Activated T-cell treated with anti-CD3 and anti-CD28 coated beads for 24 hours (primary cell): ENCODE results near the gene CCDC28A.

Experiments
- DNase-seq: peaks from one replicate; pipeline ENCODE4 v3.0.0-alpha.2; 2020; ENCODE audit warnings: low read depth

The CCDC28A gene

GRCh38 chr6:138795809-138796603 is 22.4 kb downstream of the CCDC28A start, which contains the start of gene ECT2L:
Gene ECT2L (plus strand): TSS chr6:138796087. CDS start chr6:138813275, 17,188 bp downstream.
- DNase-seq, result no peak

- no peak for DNase-seq
Measured at GRCh38 chr6:138796771-138797170, 23.2 kb downstream of the CCDC28A start.

DNA sequence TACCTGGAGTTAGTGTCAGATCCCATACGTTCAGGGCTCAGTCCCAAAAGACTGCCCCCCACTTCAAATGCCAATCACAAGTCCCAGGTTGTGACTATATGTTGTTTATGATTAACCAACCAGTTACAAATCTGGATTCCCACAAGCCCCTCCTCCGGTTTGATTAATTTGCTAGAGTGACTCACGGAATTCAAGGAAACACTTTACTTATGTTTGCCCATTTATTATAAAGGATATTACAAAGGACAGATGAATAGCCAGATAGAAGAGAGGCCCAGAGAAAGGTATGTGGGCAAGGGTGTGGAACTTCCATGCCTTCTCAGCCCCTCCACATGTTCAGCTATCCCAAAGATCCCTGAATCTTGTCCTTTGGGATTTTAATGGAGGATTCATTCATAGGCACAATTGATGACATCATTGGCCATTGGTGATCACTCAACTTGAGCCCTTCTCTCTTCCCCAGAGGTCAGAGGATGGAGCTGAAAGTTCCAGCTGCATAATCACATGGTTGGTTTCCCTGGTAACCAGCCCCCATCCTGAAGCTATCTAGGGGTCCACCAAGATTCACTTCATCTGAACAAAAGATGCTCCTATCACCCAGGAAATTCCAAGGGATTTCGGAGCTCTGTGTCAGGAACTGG is 24.4 kb downstream of the CCDC28A start:
- DNase-seq, result no peak

GRCh38 chr6:138800377-138801150 is 27.0 kb downstream of the CCDC28A start:
- DNase-seq, result no peak

- DNase-seq, result no peak
Measured at GRCh38 chr6:138803331-138803730, 29.8 kb downstream of the CCDC28A start.

DNA sequence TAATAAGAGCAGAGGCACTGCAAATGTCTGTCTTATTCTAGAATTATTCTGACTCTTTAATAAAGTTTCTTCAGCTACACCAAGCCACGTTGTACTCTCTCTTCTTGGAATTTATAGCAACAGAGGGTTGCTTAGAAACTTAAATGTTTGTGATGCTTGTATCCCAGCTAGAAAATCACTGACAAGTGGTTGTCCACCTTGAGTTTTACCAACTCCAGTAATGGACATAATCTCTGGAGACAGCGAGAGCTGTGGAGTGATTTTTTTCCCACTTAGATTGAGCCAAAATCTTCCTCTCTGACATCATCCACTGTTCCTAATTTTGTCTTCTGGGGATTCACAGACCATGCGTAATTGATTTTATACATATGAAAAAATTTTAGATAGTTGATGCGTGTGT is 30.3 kb downstream of the CCDC28A start:
- no peak for DNase-seq

DNA sequence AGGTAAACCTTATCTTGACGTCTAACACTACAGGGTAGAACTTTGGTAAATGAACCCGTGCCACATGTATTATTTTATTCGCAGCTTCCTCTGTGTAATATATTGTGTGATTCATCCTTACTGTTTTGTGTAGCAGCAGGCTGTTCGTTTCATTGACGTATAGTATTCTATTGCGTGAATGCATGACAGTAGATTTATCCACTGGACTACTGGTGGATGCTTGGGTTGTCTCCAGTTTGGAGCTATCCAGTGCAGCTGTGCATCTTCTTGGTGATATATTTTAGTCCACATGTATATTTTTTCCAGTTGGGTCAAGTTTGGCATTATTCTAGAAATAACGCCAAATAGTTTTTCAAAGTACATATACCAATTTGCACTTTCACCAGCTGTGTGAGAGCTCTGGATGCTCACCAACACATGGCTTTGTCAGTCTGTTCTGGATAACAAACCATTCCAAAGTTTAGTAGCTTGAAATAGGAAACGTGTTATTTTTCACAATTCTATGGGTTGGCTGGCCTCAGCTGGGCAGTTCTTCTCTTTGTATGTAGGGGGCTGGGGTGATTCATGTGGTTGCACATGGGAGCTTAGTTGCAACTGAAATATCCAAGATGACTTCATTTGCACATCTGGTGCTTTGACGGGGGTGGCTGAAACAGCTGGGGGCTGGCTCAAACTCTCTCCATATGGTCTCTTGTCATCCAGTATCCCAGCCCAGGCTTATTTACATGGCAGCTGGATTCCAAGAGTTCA is 31.6 kb downstream of the CCDC28A start:
- DNase-seq, result no peak

- no peak for DNase-seq
Measured at GRCh38 chr6:138806889-138807288, 33.3 kb downstream of the CCDC28A start.

- no peak for DNase-seq
Measured at GRCh38 chr6:138809677-138810076, 36.1 kb downstream of the CCDC28A start.

DNA sequence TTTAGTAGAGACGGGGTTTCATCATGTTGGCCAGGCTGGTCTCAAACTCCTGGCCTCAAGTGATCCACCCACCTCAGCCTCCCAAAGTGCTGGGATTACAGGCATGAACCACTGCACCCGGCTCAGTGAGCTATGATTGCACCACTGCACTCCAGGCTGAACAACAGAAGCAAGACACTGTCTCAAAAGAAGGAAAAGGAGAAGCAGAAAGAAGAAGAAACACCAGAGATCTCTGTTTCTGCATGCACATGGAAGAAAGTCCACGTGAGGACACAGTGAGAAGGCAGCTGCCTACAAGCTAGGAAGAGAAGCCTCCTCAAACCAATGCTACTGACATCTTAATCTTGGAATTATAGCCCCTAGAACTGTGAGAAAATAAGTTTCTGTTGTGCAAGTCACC is 38.3 kb downstream of the CCDC28A start:
- no peak for DNase-seq

DNA sequence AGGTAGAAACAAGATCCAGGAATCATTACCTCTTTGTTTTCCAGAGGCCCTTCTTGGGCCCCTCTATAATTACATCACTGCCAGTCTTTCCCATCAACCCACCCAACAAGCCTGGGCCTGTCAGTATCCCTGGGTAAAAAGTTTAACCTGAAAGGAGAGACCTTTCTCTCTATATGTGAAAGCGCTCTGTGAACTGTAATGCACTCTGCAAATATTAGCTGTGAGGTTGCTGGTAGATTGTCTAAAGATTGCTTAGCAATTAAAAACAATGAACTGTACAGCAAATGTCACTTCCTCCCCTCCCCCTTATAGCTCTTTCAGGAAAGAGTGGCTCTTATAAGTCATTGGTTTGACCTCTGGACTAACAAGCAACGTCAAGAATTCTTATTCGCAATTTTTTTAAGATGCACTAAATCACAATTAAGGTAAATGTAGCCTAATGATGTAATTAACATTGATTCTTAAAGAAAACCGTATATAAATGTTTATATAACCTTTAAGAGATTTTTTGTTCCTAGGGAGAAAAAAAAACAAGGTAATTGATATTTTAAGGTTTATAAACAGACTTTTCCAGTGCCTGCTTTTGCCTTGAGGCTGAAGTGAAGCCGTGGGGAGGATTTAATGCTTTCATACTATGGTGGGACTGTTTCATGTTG is 40.7 kb downstream of the CCDC28A start:
- DNase-seq, result no peak

- no peak for DNase-seq
Measured at GRCh38 chr6:138815221-138815620, 41.7 kb downstream of the CCDC28A start.

- no peak for DNase-seq
Measured at GRCh38 chr6:138815797-138816528, 42.4 kb downstream of the CCDC28A start.

GRCh38 chr6:138817799-138818198 is 44.2 kb downstream of the CCDC28A start:
- no peak for DNase-seq

DNA sequence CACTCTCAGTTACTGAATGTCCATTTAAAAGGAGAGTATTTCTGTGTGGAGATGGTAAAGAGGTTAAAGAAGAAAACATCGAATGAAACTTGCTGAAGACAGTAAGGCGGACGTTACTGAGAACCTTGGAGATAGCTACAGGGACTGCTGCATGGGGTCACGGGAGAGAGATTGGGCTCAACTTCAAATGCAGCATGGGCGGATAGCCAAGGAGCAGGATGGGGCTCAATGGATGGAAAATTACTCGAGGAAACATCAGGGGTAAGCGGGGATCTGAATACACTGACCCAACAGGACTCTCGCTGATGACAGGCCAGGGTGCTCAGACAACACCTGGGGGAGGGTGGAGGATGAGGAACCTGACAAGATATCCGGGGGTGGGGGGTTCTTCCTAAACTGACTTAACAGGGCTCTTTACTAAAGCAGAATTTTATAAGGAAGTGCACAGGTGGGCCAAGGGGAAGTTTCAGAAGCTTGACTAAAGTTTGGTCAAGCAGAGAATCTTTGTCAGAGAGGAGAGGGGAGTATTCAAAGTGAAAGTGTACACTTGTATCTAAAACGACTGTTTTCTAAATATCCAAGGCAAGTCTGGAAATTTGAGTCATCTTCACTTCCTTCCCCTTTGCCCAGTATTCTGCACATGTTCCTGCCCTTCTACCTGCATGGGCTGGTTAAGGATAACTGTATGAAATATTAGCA is 45.1 kb downstream of the CCDC28A start:
- DNase-seq, result no peak

GRCh38 chr6:138821519-138821918 is 48.0 kb downstream of the CCDC28A start:
- no peak for DNase-seq

GRCh38 chr6:138824482-138825144 is 51.0 kb downstream of the CCDC28A start:
- DNase-seq, result no peak

DNA sequence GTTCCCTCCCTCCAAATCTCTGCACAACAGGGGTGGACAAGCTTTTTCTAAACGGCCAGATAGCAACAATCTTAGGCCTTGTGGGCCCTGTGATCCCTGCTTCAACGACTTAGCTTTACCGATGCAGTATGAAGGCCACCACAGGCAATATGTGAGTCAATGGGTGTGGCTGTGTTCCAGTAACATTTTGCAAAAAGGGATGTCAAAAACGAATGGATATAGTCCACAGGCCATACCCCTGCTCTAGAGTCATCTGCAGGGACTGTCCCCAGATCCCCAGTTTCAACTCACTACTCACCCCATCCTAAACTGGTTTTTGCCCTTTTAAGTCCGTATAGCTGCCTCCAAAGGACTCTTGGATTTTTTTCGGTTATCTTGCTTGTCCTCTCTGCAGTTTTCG is 56.7 kb downstream of the CCDC28A start:
- no peak for DNase-seq

- no peak for DNase-seq
Measured at GRCh38 chr6:138832182-138832581, 58.6 kb downstream of the CCDC28A start.
